Measurements from ENCODE around the gene FREM1. TPM values are rescaled to one million over a fixed set of nuclear protein-coding genes. Genes with fewer than 3 reads are reported as not detected.

The FREM1 gene
- total RNA-seq, 4 donors from 2014 or later, result 0.10 to 3.3 (median 1.00) TPM

GRCh38 chr9:14945351-14945750, 35.1 kb upstream of the FREM1 start:
- in situ Hi-C loops (cut with MboI; ENCODE audit: low sequenced_read_pairs in 4 of 4), result no loop called here
- ATAC-seq (no peak), DNase-seq (no peak)
- intact Hi-C loops (cut with DNase I; ENCODE audit: low total_unique reads), result no loop called here
- H3K36me3 ChIP-seq, result no peaks in the 10 kb centered on the region
- no peaks in the 10 kb centered on the region for H3K27me3 ChIP-seq
- TF ChIP-seq POLR2A (IDR thresholded peaks at IDR 0.05), result no peak
- no peak for TF ChIP-seq CTCF (IDR thresholded peaks at IDR 0.05 in 4 of 5, conservative IDR thresholded peaks at IDR 0.05 in 1 of 5)
- no peaks in the 10 kb centered on the region for H3K9me3 ChIP-seq
- no peak overlapping the region for H3K27ac ChIP-seq
- H3K4me1 ChIP-seq, result no peaks in the 10 kb centered on the region
- no peak overlapping the region for H3K4me3 ChIP-seq

GRCh38 chr9:14941501-14942405, 31.5 kb upstream of the FREM1 start:
- in situ Hi-C loops (cut with MboI; ENCODE audit: low sequenced_read_pairs in 4 of 4), result no loop called here
- intact Hi-C loops (cut with DNase I; ENCODE audit: low total_unique reads), result no loop called here
- Histone ChIP-seq H3K27me3 (no peaks in the 10 kb centered on the region), H3K36me3 (no peaks in the 10 kb centered on the region), H3K4me1 (no peaks in the 10 kb centered on the region), H3K9me3 (no peaks in the 10 kb centered on the region), H3K27ac (peak overlapping the region in 2 of 4 donors; percentile 4 to 13), H3K4me3 (no peak overlapping the region)
- TF ChIP-seq POLR2A (IDR thresholded peaks at IDR 0.05) (no peak), CTCF (IDR thresholded peaks at IDR 0.05 in 4 of 5, conservative IDR thresholded peaks at IDR 0.05 in 1 of 5) (no peak)
- DNase-seq (no peak), ATAC-seq (peak in 1 of 2 donors; percentile 39)

- H3K4me3 ChIP-seq, result no peak overlapping the region
- no peaks in the 10 kb centered on the region for H3K36me3 ChIP-seq
- H3K9me3 ChIP-seq, result no peaks in the 10 kb centered on the region
- in situ Hi-C loops (cut with MboI; ENCODE audit: low sequenced_read_pairs in 4 of 4), result no loop called here
- H3K27ac ChIP-seq, result no peak overlapping the region
- TF ChIP-seq POLR2A (IDR thresholded peaks at IDR 0.05), result no peak
- no peak for TF ChIP-seq CTCF (IDR thresholded peaks at IDR 0.05 in 4 of 5, conservative IDR thresholded peaks at IDR 0.05 in 1 of 5)
- ATAC-seq (no peak), DNase-seq (no peak)
- intact Hi-C loops (cut with DNase I; ENCODE audit: low total_unique reads), result no loop called here
- no peaks in the 10 kb centered on the region for H3K4me1 ChIP-seq
- no peaks in the 10 kb centered on the region for H3K27me3 ChIP-seq
Measured at GRCh38 chr9:14939378-14939777, 29.1 kb upstream of the FREM1 start.

GRCh38 chr9:14937216-14937615, 27.0 kb upstream of the FREM1 start:
- TF ChIP-seq POLR2A (IDR thresholded peaks at IDR 0.05) (no peak), CTCF (IDR thresholded peaks at IDR 0.05 in 4 of 5, conservative IDR thresholded peaks at IDR 0.05 in 1 of 5) (no peak)
- Histone ChIP-seq H3K27ac (no peak overlapping the region), H3K4me1 (no peaks in the 10 kb centered on the region), H3K27me3 (no peaks in the 10 kb centered on the region), H3K4me3 (no peak overlapping the region), H3K9me3 (no peaks in the 10 kb centered on the region), H3K36me3 (no peaks in the 10 kb centered on the region)
- DNase-seq (no peak), ATAC-seq (no peak)
- intact Hi-C loops (cut with DNase I; ENCODE audit: low total_unique reads), result no loop called here
- in situ Hi-C loops (cut with MboI; ENCODE audit: low sequenced_read_pairs in 4 of 4), result no loop called here
